Colonic mucosa (tissue), 4 donors: ENCODE measurements around the gene TTLL11. TPM values are rescaled to one million over a fixed set of nuclear protein-coding genes. Genes with fewer than 3 reads are reported as not detected.
A peak's percentile ranks its signal among the peaks of the same experiment; 100 is the strongest.

Source experiments
- DNase-seq: peaks from one replicate; pipeline ENCODE4 v3.0.0-alpha.2; 2020
- H3K27ac ChIP-seq: fragments of 200-600 bp; one replicate; pipeline ENCODE4 v1.8.0; 2021
- H3K27me3 ChIP-seq: fragments of 200-600 bp; one replicate; pipeline ENCODE4 v1.8.0; 2021
- H3K36me3 ChIP-seq: fragments of 200-600 bp; one replicate; pipeline ENCODE4 v1.8.0; 2021
- H3K4me1 ChIP-seq: fragments of 200-600 bp; one replicate; pipeline ENCODE4 v1.8.0; 2021; ENCODE audit warnings: mild to moderate bottlenecking
- H3K4me3 ChIP-seq: fragments of 200-600 bp; one replicate; pipeline ENCODE4 v1.8.0; 2021
- H3K9ac ChIP-seq, 2 donors: one replicate each; pipeline ENCODE4 v1.7.0; 2013; ENCODE audit warnings: control low read depth in 2 of 2, low read depth in 2 of 2, low read length in 2 of 2
- H3K9me3 ChIP-seq: fragments of 200-600 bp; one replicate; pipeline ENCODE4 v1.8.0; 2021
- CTCF ChIP-seq: fragments of 200-600 bp; IDR thresholded peaks from one replicate; pipeline ENCODE4 v1.8.0; 2022; ENCODE audit warnings: antibody characterized with exemption, mild to moderate bottlenecking
- intact Hi-C: fragments of 100-400 bp; cut with DNase I; formaldehyde crosslinking; loops from one replicate; pipeline ENCODE4 v1.14.1; 2022
- total RNA-seq, 2 donors: library from RNA; stranded (reverse); fragmentation: NEBNext Ultra II Directional in 1 of 2; extraction: Animal tissue kit (Norgen Biotek cat#: 25700) in 1 of 2; gene quantifications; one replicate each; pipeline ENCODE4 v1.2.1, GENCODE V29; 2021
- donor health status: healthy.
- donor health status: DM: no; HTN: no; CAD: no.
- donor health status: DM: no; HTN: no; CAD: no.

The TTLL11 gene
- total RNA-seq, 2 donors from 2014 or later, result 5.1 to 5.5 TPM

GRCh38 chr9:122103985-122104384, 10.9 kb upstream of the TTLL11 start:
- intact Hi-C loops, result loop anchor here (2.0 kb wide), 1 partner anchor 19 kb away; no protein-coding TSS in a partner anchor
- no peak overlapping the region for H3K9ac ChIP-seq

GRCh38 chr9:122102156-122102555, 9.0 kb upstream of the TTLL11 start:
- H3K27me3 ChIP-seq, result no peaks in the 10 kb centered on the region
- TF ChIP-seq CTCF, result no peak
- H3K36me3 ChIP-seq, result no peaks in the 10 kb centered on the region
- H3K27ac ChIP-seq, result no peak overlapping the region
- H3K9me3 ChIP-seq, result no peaks in the 10 kb centered on the region
- no peaks in the 10 kb centered on the region for H3K4me1 ChIP-seq
- H3K9ac ChIP-seq, result no peak overlapping the region
- DNase-seq, result no peak
- H3K4me3 ChIP-seq, result no peak overlapping the region
- intact Hi-C loops, result loop anchor here (2.0 kb wide), 1 partner anchor 21 kb away; no protein-coding TSS in a partner anchor

More at GRCh38 chr9:122103985-122104384, 10.9 kb upstream of the TTLL11 start:
- H3K4me3 ChIP-seq, result no peak overlapping the region
- no peaks in the 10 kb centered on the region for H3K4me1 ChIP-seq
- no peak for DNase-seq
- H3K36me3 ChIP-seq, result no peaks in the 10 kb centered on the region
- H3K27me3 ChIP-seq, result no peaks in the 10 kb centered on the region
- no peaks in the 10 kb centered on the region for H3K9me3 ChIP-seq
- no peak overlapping the region for H3K27ac ChIP-seq
- no peak for TF ChIP-seq CTCF

- no peak for DNase-seq
- TF ChIP-seq CTCF, result no peak
- no peak overlapping the region for H3K27ac ChIP-seq
- H3K27me3 ChIP-seq, result no peaks in the 10 kb centered on the region
- no peaks in the 10 kb centered on the region for H3K9me3 ChIP-seq
- intact Hi-C loops, result no loop called here
- H3K9ac ChIP-seq, result no peak overlapping the region
- no peaks in the 10 kb centered on the region for H3K36me3 ChIP-seq
- H3K4me1 ChIP-seq, result no peaks in the 10 kb centered on the region
- H3K4me3 ChIP-seq, result no peak overlapping the region
Measured at GRCh38 chr9:122100756-122101155, 7.6 kb upstream of the TTLL11 start.

GRCh38 chr9:122099271-122099869, 6.3 kb upstream of the TTLL11 start:
- peak; percentile 71 for TF ChIP-seq CTCF
- H3K27me3 ChIP-seq, result no peaks in the 10 kb centered on the region
- intact Hi-C loops, result loop anchor here (5.0 to 10.0 kb wide), 2 partner anchors 353 to 555 kb away; no protein-coding TSS in a partner anchor
- no peak overlapping the region for H3K4me3 ChIP-seq
- H3K36me3 ChIP-seq, result no peaks in the 10 kb centered on the region
- no peaks in the 10 kb centered on the region for H3K4me1 ChIP-seq
- H3K27ac ChIP-seq, result no peak overlapping the region
- DNase-seq, result peak; percentile 90
- H3K9ac ChIP-seq, result no peak overlapping the region
- H3K9me3 ChIP-seq, result no peaks in the 10 kb centered on the region

GRCh38 chr9:122097679-122098315, 4.7 kb upstream of the TTLL11 start:
- intact Hi-C loops, result loop anchor here (5.0 to 10.0 kb wide), 2 partner anchors 355 to 553 kb away; no protein-coding TSS in a partner anchor
- Histone ChIP-seq H3K27ac (no peak overlapping the region), H3K4me3 (no peak overlapping the region), H3K36me3 (no peaks in the 10 kb centered on the region), H3K9me3 (no peaks in the 10 kb centered on the region), H3K27me3 (no peaks in the 10 kb centered on the region), H3K4me1 (no peaks in the 10 kb centered on the region), H3K9ac (no peak overlapping the region)
- no peak for DNase-seq
- no peak for TF ChIP-seq CTCF
